Posterior cingulate gyrus (tissue), 11 donors: ENCODE data around the gene USP21.

Experiments used
- DNase-seq, 10 donors: peaks; one replicate each; pipeline versions ENCODE4 v3.0.0 to v3.0.0-alpha.2; 2020 to 2021; ENCODE audit warnings: mixed read lengths in 3 of 10
- intact Hi-C: fragments of 100-400 bp; cut with DNase I; formaldehyde crosslinking; loops from one replicate; pipeline ENCODE4 v1.15.1; 2023

The USP21 gene

GRCh38 chr1:161165742-161166668 lies 6.7 kb downstream of the USP21 start, which contains the start of gene PPOX:
TSS of gene PPOX (plus strand) at chr1:161166426. CDS start at chr1:161166848, 422 bp downstream.
- peak; percentile 96 to 100 (median 98) for DNase-seq
- intact Hi-C loops, result no loop called here

GRCh38 chr1:161166669-161167548 lies 7.6 kb downstream of the USP21 start:
- peak in 2 of 10 donors; percentile 76 to 85 for DNase-seq
- intact Hi-C loops, result no loop called here

GRCh38 chr1:161168906-161169305 lies 9.6 kb downstream of the USP21 start:
- peak in 3 of 10 donors; percentile 18 to 34 (median 33) for DNase-seq
- intact Hi-C loops, result no loop called here

- intact Hi-C loops, result loop anchor here (10.0 kb wide), 1 partner anchor 54 kb away; the partner anchor contains the start of genes APOA2 and TOMM40L
- peak in 1 of 10 donors; percentile 37 for DNase-seq
These were observed 11.9 kb downstream of the USP21 start for GRCh38 chr1:161171191-161171590.

GRCh38 chr1:161171696-161172095 lies 12.4 kb downstream of the USP21 start:
- DNase-seq, result peak in 2 of 10 donors; percentile 62 to 83
- intact Hi-C loops, result loop anchor here (10.0 kb wide), 1 partner anchor 53 kb away; the partner anchor contains the start of genes APOA2 and TOMM40L

- intact Hi-C loops, result loop anchor here (10.0 kb wide), 1 partner anchor 52 kb away; the partner anchor contains the start of genes APOA2 and TOMM40L
- peak in 2 of 10 donors; percentile 4 for DNase-seq
These were observed 13.0 kb downstream of the USP21 start for GRCh38 chr1:161172349-161172748.

- peak in 3 of 10 donors; percentile 4 to 49 (median 8) for DNase-seq
- intact Hi-C loops, result loop anchor here (10.0 kb wide), 1 partner anchor 52 kb away; the partner anchor contains the start of genes APOA2 and TOMM40L
These were observed 13.6 kb downstream of the USP21 start for GRCh38 chr1:161172776-161173376.

- intact Hi-C loops, result loop anchor here (10.0 kb wide), 1 partner anchor 51 kb away; the partner anchor contains the start of genes APOA2 and TOMM40L
- peak in 2 of 10 donors; percentile 44 to 65 for DNase-seq
These were observed 14.4 kb downstream of the USP21 start for GRCh38 chr1:161173711-161174110.

GRCh38 chr1:161174911-161175310 lies 15.6 kb downstream of the USP21 start:
- peak in 2 of 10 donors; percentile 62 to 66 for DNase-seq
- intact Hi-C loops, result loop anchor here (10.0 kb wide), 1 partner anchor 50 kb away; the partner anchor contains the start of genes APOA2 and TOMM40L

- DNase-seq, result peak in 2 of 10 donors; percentile 61 to 63
- intact Hi-C loops, result loop anchor here (10.0 kb wide), 1 partner anchor 49 kb away; the partner anchor contains the start of genes APOA2 and TOMM40L
These were observed 16.6 kb downstream of the USP21 start for GRCh38 chr1:161175771-161176453.

- intact Hi-C loops, result loop anchor here (10.0 kb wide), 1 partner anchor 48 kb away; the partner anchor contains the start of genes APOA2 and TOMM40L
- peak in 2 of 10 donors; percentile 22 to 53 for DNase-seq
These were observed 17.3 kb downstream of the USP21 start for GRCh38 chr1:161176468-161177111.

- DNase-seq, result peak; percentile 82 to 99 (median 94)
These were observed 18.0 kb downstream of the USP21 start, which contains the start of gene B4GALT3 for GRCh38 chr1:161177112-161177935. TSS of gene B4GALT3 (minus strand) at chr1:161177507. CDS start at chr1:161176060, 1,447 bp downstream.

GRCh38 chr1:161177936-161178244 lies 18.6 kb downstream of the USP21 start:
- DNase-seq, result no peak
- intact Hi-C loops, result loop anchor here (10.0 kb wide), 1 partner anchor 47 kb away; the partner anchor contains the start of genes APOA2 and TOMM40L

More at GRCh38 chr1:161177112-161177935, 18.0 kb downstream of the USP21 start, which contains the start of gene B4GALT3:
- intact Hi-C loops, result loop anchor here (10.0 kb wide), 1 partner anchor 47 kb away; the partner anchor contains the start of genes APOA2 and TOMM40L

- peak in 1 of 10 donors; percentile 12 for DNase-seq
- intact Hi-C loops, result loop anchor here (10.0 kb wide), 1 partner anchor 45 kb away; the partner anchor contains the start of genes APOA2 and TOMM40L
These were observed 20.4 kb downstream of the USP21 start for GRCh38 chr1:161179698-161180097.

- intact Hi-C loops, result no loop called here
- DNase-seq, result no peak
These were observed 21.3 kb downstream of the USP21 start for GRCh38 chr1:161180639-161181038.

GRCh38 chr1:161182214-161182613 lies 22.9 kb downstream of the USP21 start:
- intact Hi-C loops, result no loop called here
- DNase-seq, result peak in 1 of 10 donors; percentile 11

- peak in 7 of 10 donors; percentile 48 to 94 (median 74) for DNase-seq
- intact Hi-C loops, result no loop called here
These were observed 26.0 kb downstream of the USP21 start for GRCh38 chr1:161185282-161185682.
